Smooth muscle cell (in vitro differentiated cells): ENCODE data around the gene ELP5. TPM values are rescaled to one million over a fixed set of nuclear protein-coding genes. Genes with fewer than 3 reads are reported as not detected.

Source experiments
- DNase-seq: peaks from one replicate; lab custom pipeline; 2025; ENCODE audit not compliant: unreplicated experiment; lab: John Stamatoyannopoulos, UW
- H2AFZ ChIP-seq: fragments of 200-600 bp; sonication (generic); 2 replicates; pipeline ENCODE4 v1.6.0; 2016; ENCODE audit warnings: antibody characterized with exemption, low read depth, mild to moderate bottlenecking
- H3F3A ChIP-seq: fragments of 200-600 bp; sonication (generic); 2 replicates; pipeline ENCODE4 v1.6.0; 2017; ENCODE audit warnings: antibody characterized with exemption, low read depth
- H3K27ac ChIP-seq: fragments of 200-600 bp; sonication (generic); 2 replicates; pipeline ENCODE4 v1.5.1; 2016; ENCODE audit warnings: low read depth, mild to moderate bottlenecking
- H3K27me3 ChIP-seq: fragments of 200-600 bp; sonication (generic); 2 replicates; pipeline ENCODE4 v1.6.1; 2016; ENCODE audit warnings: low read depth, mild to moderate bottlenecking
- H3K36me3 ChIP-seq: fragments of 200-600 bp; sonication (generic); 2 replicates; pipeline ENCODE4 v1.5.1; 2016; ENCODE audit warnings: low read depth
- H3K4me1 ChIP-seq: fragments of 200-600 bp; sonication (generic); 2 replicates; pipeline ENCODE4 v1.5.1; 2016; ENCODE audit warnings: low read depth
- H3K4me2 ChIP-seq: fragments of 200-600 bp; sonication (generic); 2 replicates; pipeline ENCODE4 v1.6.0; 2016; ENCODE audit warnings: mild to moderate bottlenecking
- H3K4me3 ChIP-seq: fragments of 200-600 bp; sonication (generic); 2 replicates; pipeline ENCODE4 v1.5.1; 2016; ENCODE audit warnings: mild to moderate bottlenecking
- H3K79me2 ChIP-seq: fragments of 200-600 bp; sonication (generic); 2 replicates; pipeline ENCODE4 v1.6.0; 2016; ENCODE audit warnings: low read depth, mild to moderate bottlenecking
- H3K9ac ChIP-seq: fragments of 200-600 bp; sonication (generic); 2 replicates; pipeline ENCODE4 v1.6.0; 2016; ENCODE audit warnings: low read depth
- H3K9me3 ChIP-seq: fragments of 200-600 bp; sonication (generic); replicated peaks from 2 replicates; pipeline ENCODE4 v1.5.1; 2016; ENCODE audit warnings: low read depth
- H4K20me1 ChIP-seq: fragments of 200-600 bp; sonication (generic); 2 replicates; pipeline ENCODE4 v1.6.0; 2016; ENCODE audit warnings: low read depth
- WGBS: methylation state at CpG from one replicate; pipeline ENCODE4 v1.1.7; 2016; ENCODE audit warnings: low lambda C conversion rate; 5-methylcytosine and 5-hydroxymethylcytosine counted together
- polyA plus RNA-seq: library from polyadenylated mRNA; unstranded; fragments of >200 nt; fragmentation: Nextera tagmentation; extraction: Ambion mirVana; gene quantifications from 2 replicates; pipeline ENCODE4 v1.2.1, GENCODE V29; 2016
- total RNA-seq: library from RNA; depleted of rRNA; stranded (reverse); fragments of >200 nt; gene quantifications from 2 replicates; pipeline ENCODE4 v1.2.3, GENCODE V29; 2014
- TF ChIP-seq, protein P1 (sequence below): fragments of 200-600 bp; sonication (generic); IDR thresholded peaks from 2 replicates; pipeline ENCODE4 v1.5.1; 2017; ENCODE audit warnings: borderline replicate concordance, mild to moderate bottlenecking, antibody characterized with exemption; ENCODE audit not compliant: insufficient read depth, poor library complexity, severe bottlenecking

ELP5 gene
- total and polyA plus RNA-seq, 2 experiments from 2014 or later, result 18.7 to 42.4 TPM

- Histone ChIP-seq H3K36me3 (no peaks in the 10 kb centered on the region), H3K79me2 (peaks cover 58% of the 10 kb centered on the region), H3K9me3 (no peaks in the 10 kb centered on the region), H4K20me1 (peaks cover 73% of the 10 kb centered on the region), H2AFZ (no peak overlapping the region), H3K4me3 (peak overlapping the region; percentile 60), H3K9ac (peak overlapping the region; percentile 69), H3K27ac (peak overlapping the region; percentile 88), H3K4me1 (peaks cover 50% of the 10 kb centered on the region), H3K27me3 (no peaks in the 10 kb centered on the region), H3K4me2 (peak overlapping the region; percentile 96), H3F3A (peaks cover 21% of the 10 kb centered on the region)
- TF ChIP-seq, protein P1, sequence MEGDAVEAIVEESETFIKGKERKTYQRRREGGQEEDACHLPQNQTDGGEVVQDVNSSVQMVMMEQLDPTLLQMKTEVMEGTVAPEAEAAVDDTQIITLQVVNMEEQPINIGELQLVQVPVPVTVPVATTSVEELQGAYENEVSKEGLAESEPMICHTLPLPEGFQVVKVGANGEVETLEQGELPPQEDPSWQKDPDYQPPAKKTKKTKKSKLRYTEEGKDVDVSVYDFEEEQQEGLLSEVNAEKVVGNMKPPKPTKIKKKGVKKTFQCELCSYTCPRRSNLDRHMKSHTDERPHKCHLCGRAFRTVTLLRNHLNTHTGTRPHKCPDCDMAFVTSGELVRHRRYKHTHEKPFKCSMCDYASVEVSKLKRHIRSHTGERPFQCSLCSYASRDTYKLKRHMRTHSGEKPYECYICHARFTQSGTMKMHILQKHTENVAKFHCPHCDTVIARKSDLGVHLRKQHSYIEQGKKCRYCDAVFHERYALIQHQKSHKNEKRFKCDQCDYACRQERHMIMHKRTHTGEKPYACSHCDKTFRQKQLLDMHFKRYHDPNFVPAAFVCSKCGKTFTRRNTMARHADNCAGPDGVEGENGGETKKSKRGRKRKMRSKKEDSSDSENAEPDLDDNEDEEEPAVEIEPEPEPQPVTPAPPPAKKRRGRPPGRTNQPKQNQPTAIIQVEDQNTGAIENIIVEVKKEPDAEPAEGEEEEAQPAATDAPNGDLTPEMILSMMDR, result peak; percentile 40
- 5% methylated on average over 11 of the region's 15 CpGs for WGBS
- DNase-seq, result no peak
Observed at GRCh38 chr17:7213895-7214299, 38.1 kb upstream of the ELP5 start.

DNA sequence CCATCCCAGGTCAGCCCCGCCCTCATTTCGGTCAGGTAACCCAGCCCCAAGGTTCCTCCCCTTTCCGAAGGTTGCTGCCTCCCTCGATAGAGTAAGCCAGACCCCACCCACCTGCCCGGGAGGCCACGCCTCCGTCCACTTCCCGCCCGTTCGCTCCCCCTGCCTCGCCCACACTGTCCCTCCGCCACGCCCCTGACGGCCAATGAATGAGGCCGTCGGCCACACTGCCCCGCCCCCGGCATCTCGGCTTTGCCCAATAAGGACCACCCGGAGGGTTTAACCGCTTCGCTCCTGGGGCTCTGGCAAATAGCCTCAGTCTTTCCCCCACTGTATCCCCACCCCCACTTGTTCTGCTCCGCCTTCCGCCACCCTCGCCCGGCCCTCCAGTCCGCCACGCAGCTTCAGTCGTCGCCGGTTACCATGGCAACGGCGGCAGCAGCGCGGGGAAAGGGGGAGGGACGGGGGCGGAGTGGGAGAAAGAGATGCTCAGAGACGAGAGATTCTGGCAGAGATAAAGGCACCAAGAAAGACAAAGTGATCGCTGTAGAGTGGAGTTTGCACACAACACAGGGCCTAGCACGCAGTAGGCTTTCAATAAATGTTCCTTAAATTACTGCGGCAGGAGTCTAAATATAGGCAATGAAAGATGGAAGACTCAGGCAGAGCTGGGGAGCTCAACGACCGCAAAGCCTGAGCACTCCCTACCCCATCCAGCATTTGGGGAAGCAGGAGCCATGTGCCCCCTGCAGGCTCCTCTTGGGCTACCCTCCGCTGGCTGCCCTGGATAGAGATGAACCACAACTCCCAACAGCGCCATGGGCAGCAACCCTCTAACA lies 37.5 kb upstream of the ELP5 start:
- TF ChIP-seq, protein P1, result peak; percentile 31
- peak; percentile 90 for DNase-seq
- no peak overlapping the region for H2AFZ ChIP-seq
- peaks cover 53% of the 10 kb centered on the region for H3K4me1 ChIP-seq
- peak overlapping the region; percentile 88 for H3K27ac ChIP-seq
- H3K36me3 ChIP-seq, result no peaks in the 10 kb centered on the region
- peaks cover 24% of the 10 kb centered on the region for H3F3A ChIP-seq
- peak overlapping the region; percentile 60 for H3K4me3 ChIP-seq
- no peaks in the 10 kb centered on the region for H3K27me3 ChIP-seq
- peak overlapping the region; percentile 69 for H3K9ac ChIP-seq
- under 1% methylated on average over 37 of the region's 45 CpGs for WGBS
- H4K20me1 ChIP-seq, result peaks cover 67% of the 10 kb centered on the region
- H3K79me2 ChIP-seq, result peaks cover 51% of the 10 kb centered on the region
- H3K9me3 ChIP-seq, result no peaks in the 10 kb centered on the region
- H3K4me2 ChIP-seq, result peak overlapping the region; percentile 96

- Histone ChIP-seq H3K27ac (peak overlapping the region; percentile 88), H4K20me1 (peaks cover 60% of the 10 kb centered on the region)
- TF ChIP-seq, protein P1, result no peak
Observed at GRCh38 chr17:7215136-7215638, 36.8 kb upstream of the ELP5 start.

More at GRCh38 chr17:7215136-7215638, 36.8 kb upstream of the ELP5 start:
- no peaks in the 10 kb centered on the region for H3K9me3 ChIP-seq
- H3K9ac ChIP-seq, result no peak overlapping the region
- H3F3A ChIP-seq, result peaks cover 23% of the 10 kb centered on the region
- H3K4me3 ChIP-seq, result peak overlapping the region; percentile 60
- H2AFZ ChIP-seq, result no peak overlapping the region
- H3K27me3 ChIP-seq, result no peaks in the 10 kb centered on the region
- peaks cover 45% of the 10 kb centered on the region for H3K79me2 ChIP-seq
- H3K4me1 ChIP-seq, result peaks cover 53% of the 10 kb centered on the region
- 7% methylated on average over 9 of the region's 9 CpGs for WGBS
- no peak for DNase-seq
- H3K36me3 ChIP-seq, result no peaks in the 10 kb centered on the region
- peak overlapping the region; percentile 96 for H3K4me2 ChIP-seq
